Right renal cortex interstitium (tissue), 3 donors: ENCODE results near the gene ZNF227. TPM values are rescaled to one million over a fixed set of nuclear protein-coding genes. Genes with fewer than 3 reads are reported as not detected.
"Not testable (repeated sequence)": the region's sequence is repeated elsewhere in the genome, so short reads cannot be mapped to it uniquely, and the experiment has no call there.

Experiments used
- DNase-seq, 3 donors: peaks; one replicate each; pipeline ENCODE4 v3.0.0-alpha.2; 2013; ENCODE audit warnings: low read depth in 3 of 3, low spot score in 2 of 3
- polyA plus RNA-seq, 3 donors: library from polyadenylated mRNA; unstranded; fragments of 120-200 nt; gene quantifications; one replicate each; pipeline ENCODE4 v1.2.1, GENCODE V29; 2013; ENCODE audit not compliant: insufficient read length in 3 of 3

Gene ZNF227
- polyA plus RNA-seq, 3 donors: 26.7 to 29.8 (median 29.8) TPM

- DNase-seq: no peak
Observed at GRCh38 chr19:44232867-44233266, 20.5 kb downstream of the ZNF227 start.

GRCh38 chr19:44236384-44236783 lies 24.1 kb downstream of the ZNF227 start:
- DNase-seq: no peak

GRCh38 chr19:44252332-44252731 lies 40.0 kb downstream of the ZNF227 start:
- DNase-seq: not testable (repeated sequence)

- DNase-seq: not testable (repeated sequence)
Observed at GRCh38 chr19:44253392-44253791, 41.1 kb downstream of the ZNF227 start.

- DNase-seq: no peak
Observed at GRCh38 chr19:44254496-44254895, 42.2 kb downstream of the ZNF227 start.

- DNase-seq: no peak
Observed at GRCh38 chr19:44255705-44256411, 43.5 kb downstream of the ZNF227 start.

GRCh38 chr19:44258136-44258535 lies 45.8 kb downstream of the ZNF227 start:
- no peak for DNase-seq

- no peak for DNase-seq
Observed at GRCh38 chr19:44258835-44259413, 46.6 kb downstream of the ZNF227 start.

- DNase-seq: no peak
Observed at GRCh38 chr19:44260343-44260681, 48.0 kb downstream of the ZNF227 start.

- no peak for DNase-seq
Observed at GRCh38 chr19:44260695-44261446, 48.5 kb downstream of the ZNF227 start.

GRCh38 chr19:44277331-44277730 lies 65.0 kb downstream of the ZNF227 start:
- no peak for DNase-seq

GRCh38 chr19:44278181-44278690 lies 65.9 kb downstream of the ZNF227 start:
- no peak for DNase-seq

- DNase-seq: no peak
Observed at GRCh38 chr19:44280916-44281315, 68.6 kb downstream of the ZNF227 start.

GRCh38 chr19:44282846-44283245 lies 70.5 kb downstream of the ZNF227 start:
- no peak for DNase-seq

GRCh38 chr19:44284968-44285367 lies 72.6 kb downstream of the ZNF227 start:
- no peak for DNase-seq

Other genes starting within 250 kb of the ZNF227 start
- gene ZNF155, start 228.3 kb upstream of the ZNF227 start, polyA plus RNA-seq: 10 to 100 TPM; 14.8 to 18.7 (median 15.8) TPM
- 1 to 10 TPM; 6.8 to 7.5 (median 7.3) TPM for gene ZNF230, start 209.6 kb upstream of the ZNF227 start, polyA plus RNA-seq
- 10 to 100 TPM in 2 of 3 donors, 1 to 10 TPM in 1; 10.0 to 10.9 (median 10.2) TPM for gene ZNF222, start 187.2 kb upstream of the ZNF227 start, polyA plus RNA-seq
- gene ZNF223, start 160.5 kb upstream of the ZNF227 start, polyA plus RNA-seq: 10 to 100 TPM; 12.7 to 15.5 (median 13.1) TPM
- 1 to 10 TPM; 3.5 to 4.3 (median 3.9) TPM for gene ZNF284, start 140.4 kb upstream of the ZNF227 start, polyA plus RNA-seq
- 10 to 100 TPM; 24.9 to 26.2 (median 25.9) TPM for gene ZNF224, start 118.2 kb upstream of the ZNF227 start, polyA plus RNA-seq
- gene ZNF225, start 99.1 kb upstream of the ZNF227 start, polyA plus RNA-seq: 10 to 100 TPM; 10.9 to 12.1 (median 11.2) TPM
- gene ZNF234, start 71.0 kb upstream of the ZNF227 start, polyA plus RNA-seq: 10 to 100 TPM; 13.1 to 14.6 (median 13.5) TPM
- 10 to 100 TPM; 28.4 to 31.2 (median 30.0) TPM for gene ZNF226, start 47.4 kb upstream of the ZNF227 start, polyA plus RNA-seq
- gene ZNF233, start 47.4 kb downstream of the ZNF227 start, polyA plus RNA-seq: 1 to 10 TPM; 6.4 to 7.3 (median 7.3) TPM
- gene ZNF235, start 92.5 kb downstream of the ZNF227 start, polyA plus RNA-seq: 10 to 100 TPM; 12.5 to 14.6 (median 13.2) TPM
- gene ZNF112, start 144.1 kb downstream of the ZNF227 start, polyA plus RNA-seq: 10 to 100 TPM; 13.1 to 15.8 (median 14.3) TPM
- 10 to 100 TPM; 10.7 to 13.6 (median 13.0) TPM for gene ZNF285, start 189.1 kb downstream of the ZNF227 start, polyA plus RNA-seq
- 10 to 100 TPM; 13.6 to 16.3 (median 15.7) TPM for gene ZNF229, start 235.9 kb downstream of the ZNF227 start, polyA plus RNA-seq